Measurements from ENCODE around the gene NFKBIE. TPM values are rescaled to one million over a fixed set of nuclear protein-coding genes. Genes with fewer than 3 reads are reported as not detected.

The NFKBIE gene
- total RNA-seq, 1 experiment from 2014 or later = 32.7 TPM

DNA sequence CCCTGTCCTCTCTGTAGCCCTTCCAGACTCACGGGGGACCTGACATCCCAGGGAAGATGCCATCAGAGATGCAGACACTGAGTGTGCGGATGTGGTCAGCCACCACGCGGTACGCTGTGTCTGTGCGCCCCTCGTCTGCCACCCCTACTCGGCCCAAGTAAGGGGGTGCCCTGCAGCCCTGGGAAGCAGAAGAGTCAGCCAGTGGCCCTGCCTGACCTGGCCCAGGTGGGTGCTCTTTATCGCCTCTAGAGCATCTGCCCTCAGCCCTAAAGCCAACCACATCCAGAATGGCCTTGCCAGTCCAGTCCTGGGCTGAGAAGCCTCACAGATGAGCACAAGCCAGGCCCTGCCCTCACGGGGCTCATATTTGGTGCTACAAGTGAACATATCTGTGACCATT lies 41.9 kb upstream of the NFKBIE start:
- CTCF ChIA-PET = interaction anchor here (0.8 kb wide), 1 partner anchor 45 kb away, joined by 3 read pairs; no protein-coding TSS in a partner anchor
- no peaks in the 10 kb centered on the region for H3K27me3 Mint-ChIP-seq (ENCODE audit: unreplicated experiment)
- peaks cover 31% of the 10 kb centered on the region for H3K36me3 Mint-ChIP-seq (ENCODE audit: insufficient read depth, unreplicated experiment)
- intact Hi-C loops (cut with micrococcal nuclease; ENCODE audit: unreplicated experiment) = no loop called here
- no peak overlapping the region for H3K4me3 Mint-ChIP-seq (ENCODE audit: low read depth, unreplicated experiment)
- no peaks in the 10 kb centered on the region for H3K9me3 Mint-ChIP-seq (ENCODE audit: low read depth, unreplicated experiment)
- TF ChIP-seq, protein P1, sequence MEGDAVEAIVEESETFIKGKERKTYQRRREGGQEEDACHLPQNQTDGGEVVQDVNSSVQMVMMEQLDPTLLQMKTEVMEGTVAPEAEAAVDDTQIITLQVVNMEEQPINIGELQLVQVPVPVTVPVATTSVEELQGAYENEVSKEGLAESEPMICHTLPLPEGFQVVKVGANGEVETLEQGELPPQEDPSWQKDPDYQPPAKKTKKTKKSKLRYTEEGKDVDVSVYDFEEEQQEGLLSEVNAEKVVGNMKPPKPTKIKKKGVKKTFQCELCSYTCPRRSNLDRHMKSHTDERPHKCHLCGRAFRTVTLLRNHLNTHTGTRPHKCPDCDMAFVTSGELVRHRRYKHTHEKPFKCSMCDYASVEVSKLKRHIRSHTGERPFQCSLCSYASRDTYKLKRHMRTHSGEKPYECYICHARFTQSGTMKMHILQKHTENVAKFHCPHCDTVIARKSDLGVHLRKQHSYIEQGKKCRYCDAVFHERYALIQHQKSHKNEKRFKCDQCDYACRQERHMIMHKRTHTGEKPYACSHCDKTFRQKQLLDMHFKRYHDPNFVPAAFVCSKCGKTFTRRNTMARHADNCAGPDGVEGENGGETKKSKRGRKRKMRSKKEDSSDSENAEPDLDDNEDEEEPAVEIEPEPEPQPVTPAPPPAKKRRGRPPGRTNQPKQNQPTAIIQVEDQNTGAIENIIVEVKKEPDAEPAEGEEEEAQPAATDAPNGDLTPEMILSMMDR (IDR thresholded peaks at IDR 0.05; ENCODE audit: unreplicated experiment) = no peak
- H3K4me1 Mint-ChIP-seq (ENCODE audit: low read depth, unreplicated experiment) = peaks cover 7% of the 10 kb centered on the region
- no peak for DNase-seq
- no peak overlapping the region for H3K27ac Mint-ChIP-seq (ENCODE audit: unreplicated experiment)
- BruUV-seq (replicated peaks) = no TSS peak

DNA sequence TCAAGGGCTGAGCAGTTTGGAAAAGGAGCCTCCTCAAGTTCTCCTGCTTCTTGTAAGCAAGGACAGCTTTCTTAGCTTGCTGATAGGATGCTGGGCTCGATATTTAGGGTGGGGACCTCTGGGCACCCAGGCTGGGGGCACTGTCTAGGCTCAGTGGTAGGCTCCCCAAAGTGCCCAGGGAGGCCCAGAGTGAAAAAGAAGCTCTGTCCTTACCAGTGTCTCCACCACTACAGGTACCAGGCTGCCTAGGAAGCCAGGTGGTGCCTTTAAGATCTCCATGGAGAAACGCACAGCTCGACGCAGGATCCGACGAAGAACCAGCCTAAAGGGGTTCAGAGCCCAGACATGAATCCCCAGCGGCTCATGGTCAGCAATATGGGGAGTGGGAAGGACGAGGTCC lies 41.4 kb upstream of the NFKBIE start:
- no peaks in the 10 kb centered on the region for H3K9me3 Mint-ChIP-seq (ENCODE audit: low read depth, unreplicated experiment)
- DNase-seq = no peak
- no TSS peak for BruUV-seq (replicated peaks)
- TF ChIP-seq, protein P1 (IDR thresholded peaks at IDR 0.05; ENCODE audit: unreplicated experiment) = no peak
- peaks cover 33% of the 10 kb centered on the region for H3K36me3 Mint-ChIP-seq (ENCODE audit: insufficient read depth, unreplicated experiment)
- CTCF ChIA-PET = interaction anchor here (0.8 to 3.9 kb wide), 3 partner anchors 39 to 78 kb away, joined by 3 to 25 read pairs (median 3); no protein-coding TSS in a partner anchor
- no peak overlapping the region for H3K27ac Mint-ChIP-seq (ENCODE audit: unreplicated experiment)
- peaks cover 2% of the 10 kb centered on the region for H3K4me1 Mint-ChIP-seq (ENCODE audit: low read depth, unreplicated experiment)
- H3K27me3 Mint-ChIP-seq (ENCODE audit: unreplicated experiment) = no peaks in the 10 kb centered on the region
- intact Hi-C loops (cut with micrococcal nuclease; ENCODE audit: unreplicated experiment) = no loop called here
- H3K4me3 Mint-ChIP-seq (ENCODE audit: low read depth, unreplicated experiment) = no peak overlapping the region

DNA sequence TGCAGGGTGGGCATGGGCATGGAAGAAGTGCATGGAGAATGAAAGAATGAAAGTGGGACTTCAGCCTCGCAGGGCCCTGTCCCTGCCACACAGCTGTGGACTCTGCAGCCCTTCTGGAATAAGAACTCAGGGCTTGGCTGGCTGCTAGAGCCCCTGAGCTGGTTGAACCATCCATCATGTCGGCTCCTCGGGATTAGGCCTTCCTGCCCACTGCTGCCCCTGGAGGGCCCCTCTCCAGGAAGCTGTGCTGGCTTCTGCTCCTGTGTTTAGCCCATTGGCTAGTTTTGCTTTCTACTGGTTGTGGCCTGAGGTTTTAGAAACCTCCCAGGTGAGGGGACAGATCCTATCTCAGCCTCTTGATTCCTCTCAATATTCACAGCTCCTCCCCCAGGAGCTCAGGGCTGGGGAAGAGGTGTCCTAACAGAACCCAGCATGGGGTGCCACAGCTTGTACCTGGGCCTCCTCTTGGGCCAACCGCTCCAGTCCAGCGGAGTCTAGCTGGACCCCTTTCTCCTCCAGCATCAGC lies 39.9 kb upstream of the NFKBIE start:
- TF ChIP-seq, protein P1 (IDR thresholded peaks at IDR 0.05; ENCODE audit: unreplicated experiment) = no peak
- no peaks in the 10 kb centered on the region for H3K4me1 Mint-ChIP-seq (ENCODE audit: low read depth, unreplicated experiment)
- DNase-seq = no peak
- H3K9me3 Mint-ChIP-seq (ENCODE audit: low read depth, unreplicated experiment) = no peaks in the 10 kb centered on the region
- CTCF ChIA-PET = interaction anchor here (0.6 to 3.9 kb wide), 9 partner anchors 8 to 594 kb away, joined by 3 to 25 read pairs (median 3); partner anchors contain the start of gene AARS2
- no peaks in the 10 kb centered on the region for H3K27me3 Mint-ChIP-seq (ENCODE audit: unreplicated experiment)
- BruUV-seq (replicated peaks) = no TSS peak
- H3K4me3 Mint-ChIP-seq (ENCODE audit: low read depth, unreplicated experiment) = no peak overlapping the region
- peaks cover 42% of the 10 kb centered on the region for H3K36me3 Mint-ChIP-seq (ENCODE audit: insufficient read depth, unreplicated experiment)
- intact Hi-C loops (cut with micrococcal nuclease; ENCODE audit: unreplicated experiment) = loop anchor here (2.0 kb wide), 1 partner anchor 36 kb away; no protein-coding TSS in a partner anchor
- H3K27ac Mint-ChIP-seq (ENCODE audit: unreplicated experiment) = no peak overlapping the region

GRCh38 chr6:44304282-44305199 lies 39.2 kb upstream of the NFKBIE start:
- intact Hi-C loops (cut with micrococcal nuclease; ENCODE audit: unreplicated experiment) = loop anchor here (2.0 kb wide), 1 partner anchor 36 kb away; no protein-coding TSS in a partner anchor
- TF ChIP-seq, protein P1 (IDR thresholded peaks at IDR 0.05; ENCODE audit: unreplicated experiment) = peak; percentile 88
- no TSS peak for BruUV-seq (replicated peaks)
- no peaks in the 10 kb centered on the region for H3K9me3 Mint-ChIP-seq (ENCODE audit: low read depth, unreplicated experiment)
- peak; percentile 62 for DNase-seq
- CTCF ChIA-PET = interaction anchor here (0.8 to 3.9 kb wide), 7 partner anchors 9 to 209 kb away, joined by 3 to 25 read pairs (median 3); partner anchors contain the start of gene AARS2
- no peak overlapping the region for H3K27ac Mint-ChIP-seq (ENCODE audit: unreplicated experiment)
- peaks cover 38% of the 10 kb centered on the region for H3K36me3 Mint-ChIP-seq (ENCODE audit: insufficient read depth, unreplicated experiment)
- H3K27me3 Mint-ChIP-seq (ENCODE audit: unreplicated experiment) = peaks cover 2% of the 10 kb centered on the region
- H3K4me3 Mint-ChIP-seq (ENCODE audit: low read depth, unreplicated experiment) = no peak overlapping the region
- no peaks in the 10 kb centered on the region for H3K4me1 Mint-ChIP-seq (ENCODE audit: low read depth, unreplicated experiment)
